A673 (cell line): ENCODE data around the gene SLN. TPM values are rescaled to one million over a fixed set of nuclear protein-coding genes. Genes with fewer than 3 reads are reported as not detected.

Experiments used
- BruUV-seq: library from RNA; stranded (reverse); fragments of 400-500 nt; replicated peaks from 2 replicates; lab custom pipeline; 2021; lab: Mats Ljungman, UMichigan
- CTCF ChIA-PET: fragments of 300-600 bp; sonication (Branson Sonifier 250); formaldehyde crosslinking; loops from one replicate; lab custom pipeline; 2022; ENCODE audit warnings: antibody characterized with exemption; lab: Charles Lee
- POLR2A ChIA-PET: fragments of 300-600 bp; sonication (Branson Sonifier 250); formaldehyde crosslinking; loops from one replicate; lab custom pipeline; 2022; ENCODE audit warnings: antibody characterized with exemption; ENCODE audit not compliant: low non-redundant PET; lab: Charles Lee
- DNase-seq: peaks from one replicate; pipeline ENCODE4 v3.0.0-alpha.2; 2015; ENCODE audit warnings: low spot score
- H3K27ac ChIP-seq: fragments of 200-600 bp; sonication (generic); 2 replicates; pipeline ENCODE4 v1.5.1; 2016; ENCODE audit warnings: mixed run types, low read depth, mild to moderate bottlenecking, mixed read lengths, antibody characterized with exemption, low read length; ENCODE audit not compliant: poor library complexity, severe bottlenecking
- H3K27me3 ChIP-seq: fragments of 200-600 bp; sonication (generic); replicated peaks from 2 replicates; pipeline ENCODE4 v1.6.1; 2017; ENCODE audit warnings: mixed run types, low read depth, mild to moderate bottlenecking, mixed read lengths, antibody characterized with exemption, low read length; ENCODE audit not compliant: insufficient read depth, poor library complexity
- H3K36me3 ChIP-seq: fragments of 200-600 bp; sonication (generic); 2 replicates; pipeline ENCODE4 v1.6.1; 2016; ENCODE audit warnings: mixed run types, mild to moderate bottlenecking, mixed read lengths, antibody characterized with exemption, low read length; ENCODE audit not compliant: insufficient read depth, poor library complexity, severe bottlenecking
- H3K4me1 ChIP-seq: fragments of 200-600 bp; sonication (generic); 2 replicates; pipeline ENCODE4 v1.6.1; 2017; ENCODE audit warnings: mixed run types, mild to moderate bottlenecking, mixed read lengths, antibody characterized with exemption, low read length; ENCODE audit not compliant: insufficient read depth, poor library complexity, severe bottlenecking
- H3K4me3 ChIP-seq: fragments of 200-600 bp; sonication (generic); 2 replicates; pipeline ENCODE4 v1.5.1; 2016; ENCODE audit warnings: low read depth, mixed run types, mild to moderate bottlenecking, mixed read lengths, low read length; ENCODE audit not compliant: poor library complexity, severe bottlenecking
- H3K9me3 ChIP-seq: fragments of 200-600 bp; sonication (generic); 2 replicates; pipeline ENCODE4 v1.6.1; 2016; ENCODE audit warnings: mixed run types, low read depth, mild to moderate bottlenecking, mixed read lengths, antibody characterized with exemption, low read length; ENCODE audit not compliant: poor library complexity, severe bottlenecking
- EZH2 ChIP-seq: fragments of 200-600 bp; sonication (generic); IDR thresholded peaks from 2 replicates; pipeline ENCODE4 v1.6.1; 2017; ENCODE audit warnings: borderline replicate concordance, low read depth, mild to moderate bottlenecking, mixed read lengths, antibody characterized with exemption, low read length; ENCODE audit not compliant: poor library complexity, severe bottlenecking
- intact Hi-C: fragments of 100-400 bp; cut with micrococcal nuclease; formaldehyde crosslinking; loops from one replicate; pipeline ENCODE4 v1.10.0; 2022; ENCODE audit not compliant: unreplicated experiment
- total RNA-seq: library from RNA; stranded (reverse); gene quantifications from 2 replicates; pipeline ENCODE4 v1.2.3, GENCODE V29; 2021
- TF ChIP-seq, protein P1 (sequence below): fragments of 300-800, 200-600 bp; sonication (generic); conservative IDR thresholded peaks from 2 replicates; pipeline ENCODE4 v1.5.1; 2017; ENCODE audit warnings: low read depth, mild to moderate bottlenecking, antibody characterized with exemption, low read length, moderate library complexity, mixed read lengths

The SLN gene
- total RNA-seq, 1 experiment from 2014 or later: 0.58 TPM

DNA sequence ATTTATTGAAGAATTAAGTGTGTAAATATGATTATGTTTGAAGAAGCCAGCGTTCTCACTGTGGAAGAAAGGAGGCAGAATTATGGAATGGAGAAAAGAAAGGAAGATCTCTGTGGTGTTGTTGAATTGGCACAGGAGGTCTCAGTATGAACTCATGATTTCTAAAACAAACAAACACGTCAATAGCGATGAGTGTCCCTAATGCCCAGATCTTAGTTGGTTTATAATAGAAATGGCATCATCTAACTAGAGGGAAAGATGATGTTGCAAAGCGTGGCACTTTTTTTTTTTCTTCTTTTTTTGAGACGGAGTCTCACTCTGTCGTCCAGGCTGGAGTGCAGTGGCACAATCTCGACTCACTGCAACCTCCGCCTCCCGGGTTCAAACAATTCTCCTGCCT lies 39.2 kb upstream of the SLN start:
- BruUV-seq: no TSS peak
- CTCF ChIA-PET: no interaction called here

DNA sequence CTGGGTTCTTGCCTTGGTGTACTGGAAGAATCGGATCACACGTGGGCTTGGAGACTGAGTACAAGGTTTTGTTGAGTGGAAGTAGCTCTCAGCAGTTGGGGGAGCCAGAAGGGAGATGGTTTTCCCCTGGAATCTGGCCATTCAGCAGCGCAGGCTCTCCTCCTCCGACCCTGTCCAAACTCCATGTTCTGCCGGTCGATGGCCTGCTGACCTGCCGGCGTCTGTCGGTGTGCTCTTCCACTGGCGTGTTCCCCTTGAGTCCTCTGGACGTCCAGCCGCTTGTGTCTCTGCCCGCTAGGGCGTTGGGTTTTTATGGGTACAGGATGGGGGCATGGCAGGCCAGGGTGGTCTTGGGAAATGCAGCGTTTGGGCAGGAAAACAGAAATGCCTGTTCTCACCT lies 38.5 kb upstream of the SLN start:
- no peaks in the 10 kb centered on the region for H3K4me1 ChIP-seq
- H3K27me3 ChIP-seq: peaks cover 3% of the 10 kb centered on the region
- H3K36me3 ChIP-seq: no peaks in the 10 kb centered on the region
- H3K9me3 ChIP-seq: no peaks in the 10 kb centered on the region
- ChIA-PET POLR2A (no interaction called here), CTCF (interaction anchor here (0.5 kb wide), 1 partner anchor 264 kb away, joined by 8 read pairs; no protein-coding TSS in a partner anchor)
- no peak overlapping the region for H3K4me3 ChIP-seq
- no peak overlapping the region for H3K27ac ChIP-seq
- no TSS peak for BruUV-seq
- TF ChIP-seq, protein P1, sequence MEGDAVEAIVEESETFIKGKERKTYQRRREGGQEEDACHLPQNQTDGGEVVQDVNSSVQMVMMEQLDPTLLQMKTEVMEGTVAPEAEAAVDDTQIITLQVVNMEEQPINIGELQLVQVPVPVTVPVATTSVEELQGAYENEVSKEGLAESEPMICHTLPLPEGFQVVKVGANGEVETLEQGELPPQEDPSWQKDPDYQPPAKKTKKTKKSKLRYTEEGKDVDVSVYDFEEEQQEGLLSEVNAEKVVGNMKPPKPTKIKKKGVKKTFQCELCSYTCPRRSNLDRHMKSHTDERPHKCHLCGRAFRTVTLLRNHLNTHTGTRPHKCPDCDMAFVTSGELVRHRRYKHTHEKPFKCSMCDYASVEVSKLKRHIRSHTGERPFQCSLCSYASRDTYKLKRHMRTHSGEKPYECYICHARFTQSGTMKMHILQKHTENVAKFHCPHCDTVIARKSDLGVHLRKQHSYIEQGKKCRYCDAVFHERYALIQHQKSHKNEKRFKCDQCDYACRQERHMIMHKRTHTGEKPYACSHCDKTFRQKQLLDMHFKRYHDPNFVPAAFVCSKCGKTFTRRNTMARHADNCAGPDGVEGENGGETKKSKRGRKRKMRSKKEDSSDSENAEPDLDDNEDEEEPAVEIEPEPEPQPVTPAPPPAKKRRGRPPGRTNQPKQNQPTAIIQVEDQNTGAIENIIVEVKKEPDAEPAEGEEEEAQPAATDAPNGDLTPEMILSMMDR: no peak
- no peak for TF ChIP-seq EZH2
- no peak for DNase-seq
- intact Hi-C loops: no loop called here

More for the DNA sequence above, 39.2 kb upstream of the SLN start:
- no peaks in the 10 kb centered on the region for H3K36me3 ChIP-seq
- TF ChIP-seq, protein P1: no peak
- TF ChIP-seq EZH2: no peak
- no peak overlapping the region for H3K27ac ChIP-seq
- POLR2A ChIA-PET: no interaction called here
- DNase-seq: no peak
- H3K9me3 ChIP-seq: no peaks in the 10 kb centered on the region
- H3K4me1 ChIP-seq: no peaks in the 10 kb centered on the region
- intact Hi-C loops: no loop called here
- H3K4me3 ChIP-seq: no peak overlapping the region
- peaks cover 3% of the 10 kb centered on the region for H3K27me3 ChIP-seq

DNA sequence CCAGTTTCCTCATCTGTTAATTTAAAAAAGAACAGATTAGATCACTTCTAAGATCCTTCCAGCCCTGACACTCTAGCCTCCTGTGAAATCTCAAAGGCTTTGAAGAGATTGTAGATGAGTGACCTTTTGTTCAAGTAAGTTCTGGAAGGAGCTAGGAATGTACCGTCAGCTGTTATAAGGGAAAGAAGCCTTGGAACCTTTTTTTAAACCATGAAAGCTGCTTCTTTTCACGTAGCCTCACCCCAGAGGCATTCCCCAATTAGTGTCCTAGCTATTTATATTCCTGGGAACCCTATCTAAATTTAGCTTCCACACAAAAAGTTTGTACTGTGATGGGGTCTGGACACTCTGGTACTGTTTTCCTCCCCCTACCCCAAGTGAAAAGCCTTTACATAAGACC lies 35.8 kb upstream of the SLN start:
- Histone ChIP-seq H3K27me3 (peaks cover 3% of the 10 kb centered on the region), H3K9me3 (no peaks in the 10 kb centered on the region), H3K27ac (no peak overlapping the region), H3K4me3 (no peak overlapping the region), H3K36me3 (no peaks in the 10 kb centered on the region), H3K4me1 (no peaks in the 10 kb centered on the region)
- intact Hi-C loops: no loop called here
- no peak for DNase-seq
- no peak for TF ChIP-seq EZH2
- TF ChIP-seq, protein P1: no peak
- ChIA-PET CTCF (no interaction called here), POLR2A (no interaction called here)
- no TSS peak for BruUV-seq
